ENCODE data around the gene METTL17.
"Not testable (repeated sequence)": the region's sequence is repeated elsewhere in the genome, so short reads cannot be mapped to it uniquely, and the experiment has no call there.

DNA sequence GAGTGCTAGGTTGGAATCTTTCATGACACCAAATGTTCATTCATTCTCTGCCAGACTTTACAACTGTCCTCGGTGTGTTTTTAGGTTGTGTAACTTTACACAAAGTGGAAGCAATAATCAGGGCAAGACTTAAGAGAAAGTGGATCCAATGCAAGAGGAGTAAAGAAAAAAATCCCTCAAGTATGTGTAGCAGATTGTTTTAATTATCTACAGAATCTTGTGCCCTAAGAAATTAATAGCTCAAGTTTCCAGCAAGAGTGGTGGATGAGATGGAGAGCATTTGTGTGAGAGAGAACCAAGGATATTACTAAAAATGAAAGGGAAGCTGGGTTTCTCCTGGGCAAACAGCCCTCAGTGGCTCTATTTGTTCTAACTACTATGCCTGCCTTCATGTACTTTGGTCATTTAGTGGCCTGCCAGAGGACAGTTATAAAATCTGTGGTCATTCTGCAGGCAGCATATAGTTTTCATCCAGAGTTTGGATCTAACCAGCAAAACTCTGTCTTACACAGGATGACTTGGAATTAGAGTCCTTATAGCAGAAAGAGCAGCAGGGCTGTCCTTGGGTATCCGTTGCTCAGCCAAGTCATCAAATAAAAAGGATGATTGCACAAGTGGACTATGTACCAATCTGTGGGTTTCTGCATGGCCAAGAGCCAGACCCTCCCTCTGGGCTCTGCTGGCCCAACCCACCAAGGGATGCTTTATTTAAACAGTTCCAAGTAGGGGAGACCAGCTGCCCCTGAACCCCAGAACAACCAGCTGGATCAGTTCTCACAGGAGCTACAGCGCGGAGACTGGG is 34.8 kb upstream of the METTL17 start, which contains the start of gene RNASE2:
- TF ChIP-seq, protein P1, sequence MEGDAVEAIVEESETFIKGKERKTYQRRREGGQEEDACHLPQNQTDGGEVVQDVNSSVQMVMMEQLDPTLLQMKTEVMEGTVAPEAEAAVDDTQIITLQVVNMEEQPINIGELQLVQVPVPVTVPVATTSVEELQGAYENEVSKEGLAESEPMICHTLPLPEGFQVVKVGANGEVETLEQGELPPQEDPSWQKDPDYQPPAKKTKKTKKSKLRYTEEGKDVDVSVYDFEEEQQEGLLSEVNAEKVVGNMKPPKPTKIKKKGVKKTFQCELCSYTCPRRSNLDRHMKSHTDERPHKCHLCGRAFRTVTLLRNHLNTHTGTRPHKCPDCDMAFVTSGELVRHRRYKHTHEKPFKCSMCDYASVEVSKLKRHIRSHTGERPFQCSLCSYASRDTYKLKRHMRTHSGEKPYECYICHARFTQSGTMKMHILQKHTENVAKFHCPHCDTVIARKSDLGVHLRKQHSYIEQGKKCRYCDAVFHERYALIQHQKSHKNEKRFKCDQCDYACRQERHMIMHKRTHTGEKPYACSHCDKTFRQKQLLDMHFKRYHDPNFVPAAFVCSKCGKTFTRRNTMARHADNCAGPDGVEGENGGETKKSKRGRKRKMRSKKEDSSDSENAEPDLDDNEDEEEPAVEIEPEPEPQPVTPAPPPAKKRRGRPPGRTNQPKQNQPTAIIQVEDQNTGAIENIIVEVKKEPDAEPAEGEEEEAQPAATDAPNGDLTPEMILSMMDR (IDR thresholded peaks at IDR 0.05): not testable (repeated sequence)
- not testable (repeated sequence) for TF ChIP-seq POLR2A (IDR thresholded peaks at IDR 0.05)
